ENCODE measurements around the gene MON1A.
A peak's percentile ranks its signal among the peaks of the same experiment; 100 is the strongest.

Gene MON1A

GRCh38 chr3:49882166-49882565 is 47.4 kb downstream of the MON1A start:
- DNase-seq, result no peak

- no peak for DNase-seq
These were observed 48.9 kb downstream of the MON1A start for GRCh38 chr3:49880581-49881315.

GRCh38 chr3:49879721-49880120 is 49.9 kb downstream of the MON1A start:
- DNase-seq, result no peak

- no peak for DNase-seq
These were observed 50.9 kb downstream of the MON1A start for GRCh38 chr3:49878686-49879085.

GRCh38 chr3:49877716-49878115 is 51.9 kb downstream of the MON1A start:
- DNase-seq, result no peak

- DNase-seq, result no peak
These were observed 53.0 kb downstream of the MON1A start for GRCh38 chr3:49876567-49876966.

GRCh38 chr3:49873623-49874022 is 56.0 kb downstream of the MON1A start:
- DNase-seq, result no peak

- no peak for DNase-seq
These were observed 56.8 kb downstream of the MON1A start for GRCh38 chr3:49872801-49873281.

GRCh38 chr3:49871531-49872153 is 58.0 kb downstream of the MON1A start:
- no peak for DNase-seq

- DNase-seq, result peak; percentile 12 to 34
These were observed 60.0 kb downstream of the MON1A start, which contains the start of gene CAMKV for GRCh38 chr3:49869525-49870126. TSS of gene CAMKV (minus strand) at chr3:49869906. CDS start at chr3:49862388, 7,518 bp downstream.

- no peak for DNase-seq
These were observed 60.6 kb downstream of the MON1A start for GRCh38 chr3:49868862-49869466.

GRCh38 chr3:49867871-49868321 is 61.7 kb downstream of the MON1A start:
- DNase-seq, result no peak

GRCh38 chr3:49867400-49867799 is 62.2 kb downstream of the MON1A start:
- DNase-seq, result no peak

- DNase-seq, result no peak
These were observed 64.3 kb downstream of the MON1A start for GRCh38 chr3:49865198-49865784.

GRCh38 chr3:49864505-49864904 is 65.1 kb downstream of the MON1A start:
- no peak for DNase-seq

GRCh38 chr3:49859576-49860305 is 69.9 kb downstream of the MON1A start:
- no peak for DNase-seq

Measured in NCI-H1930 (cell line).